Measurements from ENCODE around the gene DOCK11. TPM values are rescaled to one million over a fixed set of nuclear protein-coding genes. Genes with fewer than 3 reads are reported as not detected.

Gene DOCK11
- total RNA-seq, 6 experiments from 2014 or later: 1.1 to 4.4 (median 3.2) TPM

GRCh38 chrX:118615141-118615540, 119.5 kb downstream of the DOCK11 start:
- Histone ChIP-seq H3K9me3 (no peaks in the 10 kb centered on the region), H3K4me3 (no peak overlapping the region), H3K36me3 (no peaks in the 10 kb centered on the region), H3K27me3 (no peaks in the 10 kb centered on the region), H3K27ac (no peak overlapping the region), H3K4me1 (no peaks in the 10 kb centered on the region)
- 75% methylated on average over 3 of the region's 3 CpGs for WGBS (ENCODE audit: insufficient coverage, low coverage, low lambda C conversion rate, missing lambda C conversion rate)
- intact Hi-C loops (cut with DNase I): no loop called here
- DNase-seq: no peak
- ATAC-seq: no peak
- TF ChIP-seq CTCF (IDR thresholded peaks at IDR 0.05) (no peak), POLR2A (IDR thresholded peaks at IDR 0.05) (no peak)

GRCh38 chrX:118621081-118621759, 125.6 kb downstream of the DOCK11 start:
- 68% methylated on average over 8 of the region's 8 CpGs for WGBS (ENCODE audit: insufficient coverage, low coverage, low lambda C conversion rate, missing lambda C conversion rate)
- H3K4me1 ChIP-seq: no peaks in the 10 kb centered on the region
- ATAC-seq: no peak

GRCh38 chrX:118623062-118623461, 127.4 kb downstream of the DOCK11 start:
- WGBS (ENCODE audit: insufficient coverage, low coverage, low lambda C conversion rate, missing lambda C conversion rate): 74% methylated on average over 3 of the region's 3 CpGs
- DNase-seq: no peak
- no peak for ATAC-seq
- peaks cover 0 to 10% (median 0%) of the 10 kb centered on the region in 4 donors for H3K4me1 ChIP-seq
- H3K27me3 ChIP-seq: no peaks in the 10 kb centered on the region
- H3K36me3 ChIP-seq: no peaks in the 10 kb centered on the region
- intact Hi-C loops (cut with DNase I): no loop called here
- H3K4me3 ChIP-seq: no peak overlapping the region
- no peaks in the 10 kb centered on the region for H3K9me3 ChIP-seq
- no peak overlapping the region for H3K27ac ChIP-seq
- TF ChIP-seq POLR2A (IDR thresholded peaks at IDR 0.05) (no peak), CTCF (IDR thresholded peaks at IDR 0.05) (no peak)

More at GRCh38 chrX:118621081-118621759, 125.6 kb downstream of the DOCK11 start:
- Histone ChIP-seq H3K9me3 (no peaks in the 10 kb centered on the region), H3K36me3 (no peaks in the 10 kb centered on the region), H3K27me3 (no peaks in the 10 kb centered on the region), H3K27ac (no peak overlapping the region), H3K4me3 (no peak overlapping the region)
- intact Hi-C loops (cut with DNase I): no loop called here
- DNase-seq: no peak
- TF ChIP-seq CTCF (IDR thresholded peaks at IDR 0.05): no peak
- no peak for TF ChIP-seq POLR2A (IDR thresholded peaks at IDR 0.05)

- ATAC-seq: peak; percentile 87 to 94 (median 90)
- H3K9me3 ChIP-seq: no peaks in the 10 kb centered on the region
- no peaks in the 10 kb centered on the region for H3K27me3 ChIP-seq
- intact Hi-C loops (cut with DNase I): no loop called here
- H3K27ac ChIP-seq: peak overlapping the region in 1 of 3 donors; percentile 29
- peak in 2 of 3 donors; percentile 22 to 64 for DNase-seq
- no peak overlapping the region for H3K4me3 ChIP-seq
- WGBS (ENCODE audit: insufficient coverage, low coverage, low lambda C conversion rate, missing lambda C conversion rate): 29% methylated on average over 4 of the region's 4 CpGs
- TF ChIP-seq CTCF (IDR thresholded peaks at IDR 0.05) (no peak), POLR2A (IDR thresholded peaks at IDR 0.05) (peak; percentile 18)
- no peaks in the 10 kb centered on the region for H3K36me3 ChIP-seq
- H3K4me1 ChIP-seq: peaks cover 0 to 10% (median 0%) of the 10 kb centered on the region in 4 donors
These were observed 130.7 kb downstream of the DOCK11 start for GRCh38 chrX:118626346-118626745.
